Activated CD4-positive, alpha-beta T cell treated with anti-CD3 and anti-CD28 coated beads, Interleukin-2, amount 50 U/mL, for 48 hours (primary cell): ENCODE measurements around the gene XAB2.

Source experiments
- DNase-seq, 2 experiments: peaks; one replicate each; pipeline ENCODE4 v3.0.0-alpha.2; 2020

The XAB2 gene

GRCh38 chr19:7648265-7649014, 19.1 kb upstream of the XAB2 start:
- DNase-seq = no peak

GRCh38 chr19:7647156-7647555, 17.8 kb upstream of the XAB2 start:
- no peak for DNase-seq

- no peak for DNase-seq
These were observed 17.0 kb upstream of the XAB2 start for GRCh38 chr19:7646426-7646700.

DNA sequence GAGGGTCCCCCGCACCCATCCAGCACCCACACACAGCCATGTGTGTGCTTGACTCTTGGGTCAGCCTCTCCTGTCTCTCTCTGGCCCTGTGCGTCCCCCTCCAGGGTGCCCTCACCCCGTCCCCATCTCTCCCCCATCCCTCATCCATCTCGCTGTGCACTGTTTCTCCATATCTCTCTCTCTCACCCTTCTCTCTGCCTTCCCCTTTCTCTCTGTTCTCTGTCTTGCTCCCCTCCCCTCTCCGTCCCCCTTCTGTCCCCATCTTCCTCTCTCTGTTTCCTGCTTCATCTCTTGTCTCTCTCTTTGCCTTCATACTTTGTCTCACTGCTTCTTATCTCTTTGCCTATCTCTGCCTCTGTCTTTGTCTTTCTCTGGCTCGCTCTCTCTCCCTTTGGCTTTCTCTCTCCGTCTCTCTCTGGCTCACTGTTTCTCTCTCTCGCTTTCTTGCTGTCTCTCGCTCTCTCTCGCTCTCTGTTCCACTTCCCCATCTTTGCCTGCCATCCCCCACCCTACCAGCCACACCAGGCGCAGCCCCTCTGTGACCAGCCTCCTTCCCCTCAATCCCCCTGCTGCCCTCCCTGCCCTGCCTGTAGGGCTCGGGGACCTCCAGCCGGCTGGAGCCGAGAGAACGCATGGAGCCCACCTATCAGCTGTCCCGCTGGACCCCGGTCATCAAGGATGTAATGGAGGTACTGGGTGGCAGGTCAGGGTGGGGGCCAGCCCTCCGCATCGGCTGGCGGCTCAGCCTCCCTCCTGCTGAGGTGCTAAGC, 16.5 kb upstream of the XAB2 start:
- DNase-seq = no peak

GRCh38 chr19:7645163-7645562, 15.8 kb upstream of the XAB2 start:
- no peak for DNase-seq

- DNase-seq = no peak
These were observed 15.2 kb upstream of the XAB2 start for GRCh38 chr19:7644550-7644877.

- peak; percentile 26 to 32 for DNase-seq
These were observed 14.5 kb upstream of the XAB2 start for GRCh38 chr19:7643629-7644549.

GRCh38 chr19:7643031-7643415, 13.7 kb upstream of the XAB2 start:
- no peak for DNase-seq

- DNase-seq = no peak
These were observed 13.1 kb upstream of the XAB2 start for GRCh38 chr19:7642295-7643030.

DNA sequence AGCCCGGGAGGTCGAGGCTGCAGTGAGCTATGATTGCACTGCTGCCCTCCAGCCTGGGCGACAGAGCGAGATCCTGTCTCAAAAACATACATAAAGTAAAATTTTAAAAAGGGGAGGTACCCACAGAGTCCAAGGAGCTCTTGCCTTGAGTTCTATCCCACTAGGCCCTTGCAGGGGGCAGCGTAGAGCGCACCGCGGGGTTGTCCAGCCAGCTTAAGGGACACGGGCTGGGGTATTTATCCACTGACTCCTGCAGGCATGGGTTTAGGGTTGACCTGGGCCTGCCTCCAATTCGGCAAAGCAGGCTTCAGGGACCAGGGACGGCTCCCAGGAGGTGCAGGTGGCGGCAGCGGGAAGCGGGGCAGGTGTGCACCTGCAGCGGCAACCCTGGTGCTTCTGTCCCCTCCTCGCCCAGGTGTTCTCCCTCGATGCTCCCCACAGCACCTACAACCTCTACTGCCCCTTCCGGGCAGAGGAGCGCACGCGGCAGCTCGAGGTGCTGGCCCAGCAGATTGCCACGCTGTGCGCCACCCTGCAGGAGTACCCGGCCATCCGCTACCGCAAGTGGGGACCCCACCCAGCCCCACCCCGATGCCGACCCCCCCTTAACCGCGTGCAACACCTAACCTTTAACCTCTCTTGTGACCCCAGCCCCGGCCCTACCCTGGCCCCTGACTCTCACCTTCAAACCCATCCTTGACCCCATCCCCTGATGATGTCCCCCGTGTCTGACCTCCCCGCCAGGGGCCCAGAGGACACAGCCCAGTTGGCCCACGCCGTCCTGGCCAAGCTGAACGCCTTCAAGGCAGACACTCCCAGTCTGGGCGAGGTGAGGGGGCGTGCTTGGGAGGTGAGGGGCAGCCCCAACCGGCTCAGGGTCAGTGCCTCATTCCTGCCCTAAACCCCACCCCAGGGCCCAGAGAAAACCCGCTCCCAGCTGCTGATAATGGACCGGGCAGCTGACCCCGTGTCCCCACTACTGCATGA, 12.2 kb upstream of the XAB2 start:
- no peak for DNase-seq

GRCh38 chr19:7640803-7641202, 11.5 kb upstream of the XAB2 start:
- DNase-seq = no peak

- DNase-seq = no peak
These were observed 10.6 kb upstream of the XAB2 start for GRCh38 chr19:7639863-7640348.

GRCh38 chr19:7638802-7639465, 9.6 kb upstream of the XAB2 start:
- no peak for DNase-seq

DNA sequence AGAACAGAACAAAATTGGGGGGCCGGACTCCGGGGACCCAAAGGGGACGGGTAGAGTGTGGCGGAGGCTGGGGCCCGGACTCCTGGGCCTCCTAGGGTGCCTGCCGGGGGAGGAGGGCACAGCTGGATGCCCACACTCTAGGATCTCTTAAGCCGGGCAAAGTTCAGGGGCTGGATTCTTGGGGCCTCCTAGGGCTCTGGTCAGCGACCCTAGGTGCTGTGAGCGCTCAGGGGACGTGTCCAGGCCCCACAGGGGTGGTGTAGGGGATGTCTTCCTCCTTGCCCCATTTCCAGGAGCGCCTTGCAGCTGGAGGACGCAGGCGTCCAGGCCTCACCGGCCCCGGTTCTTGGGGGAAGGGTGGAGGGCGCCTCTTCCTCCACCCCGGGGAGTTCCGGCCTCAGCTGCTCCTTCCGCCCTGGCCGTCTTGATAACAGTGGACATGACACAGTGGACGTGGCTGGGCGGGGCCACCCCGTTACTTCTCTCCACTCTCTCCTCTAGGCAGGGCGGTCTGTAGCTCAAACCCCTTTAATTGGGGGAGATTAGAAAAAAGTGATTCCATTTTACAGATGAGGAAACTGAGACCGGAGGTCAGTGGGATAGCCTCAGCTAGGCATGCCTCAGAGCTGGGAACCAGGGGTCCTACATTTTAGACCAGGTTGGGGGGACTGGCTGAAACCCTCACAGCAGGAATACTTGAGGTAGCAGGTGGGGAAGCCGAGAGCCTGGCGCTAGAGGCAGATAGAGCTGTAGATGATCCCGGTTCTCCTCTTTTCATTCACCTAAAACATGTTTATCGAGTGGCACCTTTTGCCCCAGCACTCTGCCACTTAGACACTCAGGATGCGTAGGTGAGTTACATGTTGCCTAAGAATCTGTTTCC, 8.3 kb upstream of the XAB2 start:
- DNase-seq = peak; percentile 12 to 24

DNA sequence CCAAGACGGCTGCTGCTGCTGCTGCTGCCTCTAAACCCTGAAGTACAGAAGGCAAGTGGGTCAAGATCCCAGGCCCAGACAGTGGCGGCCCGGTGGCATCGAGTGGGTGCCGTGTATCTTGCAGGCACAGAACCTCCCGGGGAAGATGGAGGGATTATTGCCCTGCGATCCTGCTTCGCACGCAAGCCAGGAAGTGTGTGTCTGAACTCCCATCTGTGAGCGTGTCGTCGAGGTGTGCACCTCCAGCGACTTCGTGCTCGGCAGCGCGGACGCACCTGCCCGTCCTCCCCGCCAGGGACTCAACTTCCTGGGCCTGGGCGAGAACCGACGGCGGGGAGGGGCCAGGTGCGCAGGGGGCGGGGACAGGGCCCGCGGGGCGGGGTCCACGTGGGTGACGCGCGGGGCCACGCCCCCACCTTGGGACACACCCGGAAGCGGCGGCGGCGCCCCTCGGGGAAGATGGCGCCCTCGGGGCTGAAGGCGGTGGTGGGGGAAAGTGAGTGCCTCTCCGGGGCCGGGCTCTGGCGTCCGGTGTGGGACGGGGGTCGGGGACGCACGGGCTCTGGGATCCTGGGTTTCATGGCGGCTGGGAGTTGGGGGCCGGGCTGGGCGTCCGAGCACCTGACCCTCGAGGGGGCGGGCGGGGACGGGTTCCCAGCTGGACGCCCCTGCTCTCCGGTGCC, 7.5 kb upstream of the XAB2 start, which contains the start of gene STXBP2:
STXBP2 (plus strand) TSS at position 420 of the 683 bp plus-strand sequence; CDS start at position 460, 40 bp downstream.
- peak; percentile 91 for DNase-seq

DNA sequence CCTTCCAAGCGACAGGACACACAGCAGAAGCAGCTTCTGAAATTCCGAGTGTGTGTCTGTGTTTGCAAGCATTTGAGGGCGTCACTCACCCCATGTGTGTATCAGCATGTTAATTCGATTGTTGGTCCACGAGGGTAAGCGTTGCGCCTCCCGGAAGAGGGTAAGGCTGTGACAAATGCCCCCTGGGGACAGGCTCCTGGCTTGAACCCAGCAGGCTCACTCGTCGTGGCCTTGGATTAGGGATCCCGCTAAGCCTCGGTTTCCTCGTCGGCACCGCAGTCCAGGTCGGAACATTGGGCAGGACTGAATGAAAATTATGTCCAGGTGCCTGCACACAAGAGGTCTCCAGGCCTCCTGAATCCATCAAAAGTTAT, 7.0 kb upstream of the XAB2 start:
- no peak for DNase-seq

- no peak for DNase-seq
These were observed 6.3 kb upstream of the XAB2 start for GRCh38 chr19:7635670-7636069.

DNA sequence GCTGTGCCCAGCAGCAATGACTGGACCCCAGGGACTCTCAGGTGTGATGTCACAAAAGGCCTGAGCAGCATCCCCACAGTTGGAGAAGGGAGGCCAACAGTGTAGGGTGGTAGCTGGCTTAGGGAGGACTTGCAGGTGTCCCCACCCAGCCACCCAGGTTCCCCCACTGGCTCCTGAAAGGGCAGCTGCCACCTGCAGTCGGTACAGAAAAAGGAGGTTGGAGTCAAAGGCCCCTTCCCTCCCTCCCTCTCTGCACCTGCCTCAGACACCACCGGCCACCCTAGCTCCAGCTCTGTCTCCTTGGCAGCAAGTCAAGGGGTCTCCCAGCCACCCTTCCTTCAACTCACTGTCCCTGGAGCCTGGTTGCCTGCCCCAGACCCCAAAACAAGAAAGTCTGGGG, 4.4 kb upstream of the XAB2 start, which contains the start of gene PCP2:
PCP2 (minus strand) TSS at position 22 of the 400 bp plus-strand sequence. CDS start 262 bp downstream, outside the sequence.
- DNase-seq = no peak
